ENCODE measurements around the gene MFSD2A. TPM values are rescaled to one million over a fixed set of nuclear protein-coding genes. Genes with fewer than 3 reads are reported as not detected.

MFSD2A gene
- total RNA-seq (2022) (3.9 and 4.9 TPM in 2 replicates), Bru-seq, nascent RNA (percentile 46 among the genes with signal in this experiment), BruChase-seq, experiment 1, labeled RNA remaining after a 6-hour chase (percentile 38 among the genes with signal in this experiment), BruChase-seq, experiment 2, labeled RNA remaining after a 2-hour chase (percentile 40 among the genes with signal in this experiment)
- long read RNA-seq, partial matches to known transcripts, result 1 of 7 reads
- long read RNA-seq, other reads (novel, unspliced or antisense), result 3 of 7 reads

- Mint-ChIP-seq H3K27ac (ENCODE audit: unreplicated experiment) (peak within 1 kb of the TSS; percentile 36), H3K4me1 (ENCODE audit: low read depth, unreplicated experiment) (peaks cover 9% of the 10 kb centered on the region), H3K27me3 (ENCODE audit: unreplicated experiment) (peaks cover 11% of the 10 kb centered on the region), H3K9me3 (ENCODE audit: low read depth, unreplicated experiment) (peaks cover 4% of the 10 kb centered on the region), H3K4me3 (ENCODE audit: low read depth, unreplicated experiment) (peak within 1 kb of the TSS; percentile 83), H3K36me3 (ENCODE audit: insufficient read depth, unreplicated experiment) (peaks cover 17% of the 10 kb centered on the region)
- TF ChIP-seq, protein P1, sequence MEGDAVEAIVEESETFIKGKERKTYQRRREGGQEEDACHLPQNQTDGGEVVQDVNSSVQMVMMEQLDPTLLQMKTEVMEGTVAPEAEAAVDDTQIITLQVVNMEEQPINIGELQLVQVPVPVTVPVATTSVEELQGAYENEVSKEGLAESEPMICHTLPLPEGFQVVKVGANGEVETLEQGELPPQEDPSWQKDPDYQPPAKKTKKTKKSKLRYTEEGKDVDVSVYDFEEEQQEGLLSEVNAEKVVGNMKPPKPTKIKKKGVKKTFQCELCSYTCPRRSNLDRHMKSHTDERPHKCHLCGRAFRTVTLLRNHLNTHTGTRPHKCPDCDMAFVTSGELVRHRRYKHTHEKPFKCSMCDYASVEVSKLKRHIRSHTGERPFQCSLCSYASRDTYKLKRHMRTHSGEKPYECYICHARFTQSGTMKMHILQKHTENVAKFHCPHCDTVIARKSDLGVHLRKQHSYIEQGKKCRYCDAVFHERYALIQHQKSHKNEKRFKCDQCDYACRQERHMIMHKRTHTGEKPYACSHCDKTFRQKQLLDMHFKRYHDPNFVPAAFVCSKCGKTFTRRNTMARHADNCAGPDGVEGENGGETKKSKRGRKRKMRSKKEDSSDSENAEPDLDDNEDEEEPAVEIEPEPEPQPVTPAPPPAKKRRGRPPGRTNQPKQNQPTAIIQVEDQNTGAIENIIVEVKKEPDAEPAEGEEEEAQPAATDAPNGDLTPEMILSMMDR (IDR thresholded peaks at IDR 0.05; ENCODE audit: unreplicated experiment), result no peak
- intact Hi-C loops (cut with micrococcal nuclease; ENCODE audit: unreplicated experiment), result no loop called here
- CTCF ChIA-PET, result interaction anchor here (1.2 to 1.7 kb wide), 3 partner anchors 12 to 53 kb away, joined by 3 to 10 read pairs (median 5); no protein-coding TSS in a partner anchor
- no TSS peak for BruUV-seq (replicated peaks)
- DNase-seq, result peak; percentile 93
Measured at GRCh38 chr1:39954870-39955546, at the start of gene MFSD2A. MFSD2A (plus strand) TSS chr1:39955145; CDS start chr1:39955293, 148 bp downstream.

- CTCF ChIA-PET, result no interaction called here
- no TSS peak for BruUV-seq (replicated peaks)
- no peaks in the 10 kb centered on the region for H3K4me1 Mint-ChIP-seq (ENCODE audit: low read depth, unreplicated experiment)
- intact Hi-C loops (cut with micrococcal nuclease; ENCODE audit: unreplicated experiment), result no loop called here
- H3K27ac Mint-ChIP-seq (ENCODE audit: unreplicated experiment), result no peak overlapping the region
- DNase-seq, result no peak
- peaks cover 23% of the 10 kb centered on the region for H3K27me3 Mint-ChIP-seq (ENCODE audit: unreplicated experiment)
- H3K36me3 Mint-ChIP-seq (ENCODE audit: insufficient read depth, unreplicated experiment), result peaks cover 14% of the 10 kb centered on the region
- H3K9me3 Mint-ChIP-seq (ENCODE audit: low read depth, unreplicated experiment), result peaks cover 5% of the 10 kb centered on the region
- TF ChIP-seq, protein P1 (IDR thresholded peaks at IDR 0.05; ENCODE audit: unreplicated experiment), result no peak
- H3K4me3 Mint-ChIP-seq (ENCODE audit: low read depth, unreplicated experiment), result no peak overlapping the region
Measured at GRCh38 chr1:39905172-39905571, 49.8 kb upstream of the MFSD2A start.

DNA sequence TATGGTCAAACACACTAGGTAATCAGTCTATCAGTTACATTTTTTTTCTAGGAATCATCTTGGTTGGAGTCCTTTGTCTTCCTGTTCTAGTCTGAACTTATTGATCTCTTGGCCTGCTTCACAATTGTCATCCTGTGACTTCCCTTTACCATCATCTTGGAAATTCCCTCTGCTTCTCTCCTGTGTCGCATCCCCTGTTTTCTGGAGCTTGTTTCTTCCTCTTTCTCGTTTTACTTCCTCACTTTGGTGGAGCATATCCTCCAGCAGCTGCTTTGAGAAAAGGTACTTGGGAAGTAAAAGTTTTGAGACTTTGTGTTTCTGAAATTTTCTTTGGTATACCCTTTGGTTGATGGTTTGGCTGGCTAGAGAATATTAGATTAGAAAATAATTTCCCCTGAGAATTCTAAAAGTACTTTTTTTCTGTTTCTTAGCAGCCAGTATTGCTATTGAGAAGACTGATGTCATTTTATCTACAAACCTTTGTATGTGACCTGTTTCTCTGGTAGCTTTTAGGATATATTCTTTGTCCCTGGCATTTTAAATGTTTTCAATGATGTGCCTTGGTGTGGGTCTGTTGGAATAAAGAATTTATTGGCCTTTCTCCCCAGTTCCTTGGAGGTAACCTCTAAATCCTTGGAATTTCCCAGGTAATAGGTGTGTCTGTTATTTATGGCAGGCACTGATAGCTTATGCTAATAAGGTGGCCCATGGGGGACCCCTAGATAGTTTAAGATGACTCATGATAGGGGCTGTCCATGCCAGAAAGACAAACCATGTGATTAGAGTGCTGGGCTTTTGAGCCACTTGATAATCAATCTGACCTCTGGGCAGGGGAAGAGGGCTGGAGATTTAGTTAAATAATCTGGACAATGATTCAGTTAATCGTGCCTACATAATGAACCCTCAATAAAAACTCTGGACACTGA is 47.2 kb upstream of the MFSD2A start:
- no peak overlapping the region for H3K27ac Mint-ChIP-seq (ENCODE audit: unreplicated experiment)
- peaks cover 15% of the 10 kb centered on the region for H3K27me3 Mint-ChIP-seq (ENCODE audit: unreplicated experiment)
- peaks cover 5% of the 10 kb centered on the region for H3K9me3 Mint-ChIP-seq (ENCODE audit: low read depth, unreplicated experiment)
- no peaks in the 10 kb centered on the region for H3K4me1 Mint-ChIP-seq (ENCODE audit: low read depth, unreplicated experiment)
- intact Hi-C loops (cut with micrococcal nuclease; ENCODE audit: unreplicated experiment), result no loop called here
- TF ChIP-seq, protein P1 (IDR thresholded peaks at IDR 0.05; ENCODE audit: unreplicated experiment), result no peak
- no peak for DNase-seq
- BruUV-seq (replicated peaks), result no TSS peak
- H3K4me3 Mint-ChIP-seq (ENCODE audit: low read depth, unreplicated experiment), result no peak overlapping the region
- CTCF ChIA-PET, result interaction anchor here (0.6 to 1.9 kb wide), 2 partner anchors 12 to 372 kb away, joined by 4 to 6 read pairs; no protein-coding TSS in a partner anchor
- no peaks in the 10 kb centered on the region for H3K36me3 Mint-ChIP-seq (ENCODE audit: insufficient read depth, unreplicated experiment)

DNA sequence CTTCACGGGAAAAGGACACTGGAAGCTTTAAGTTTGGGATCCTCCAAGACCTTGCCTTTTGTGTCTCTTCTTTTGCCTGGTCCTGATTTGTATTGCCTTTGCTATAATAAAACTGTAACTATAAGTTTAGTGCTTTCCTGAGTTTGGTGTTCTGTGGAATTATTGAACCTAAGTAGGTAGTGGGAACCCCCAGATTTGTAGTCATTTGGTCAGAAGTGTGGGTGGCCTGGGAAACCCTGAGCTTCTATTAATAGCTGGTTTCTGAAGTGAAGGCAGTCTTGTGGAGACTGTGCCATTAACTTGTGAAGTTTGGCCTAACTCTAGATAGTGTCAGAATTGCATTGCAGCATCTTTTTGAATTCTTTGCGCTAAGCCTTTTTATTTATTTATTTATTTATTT is 46.4 kb upstream of the MFSD2A start:
- H3K27ac Mint-ChIP-seq (ENCODE audit: unreplicated experiment), result no peak overlapping the region
- BruUV-seq (replicated peaks), result no TSS peak
- TF ChIP-seq, protein P1 (IDR thresholded peaks at IDR 0.05; ENCODE audit: unreplicated experiment), result no peak
- CTCF ChIA-PET, result interaction anchor here (0.5 to 1.9 kb wide), 3 partner anchors 11 to 1150 kb away, joined by 3 to 6 read pairs (median 4); no protein-coding TSS in a partner anchor
- no peaks in the 10 kb centered on the region for H3K36me3 Mint-ChIP-seq (ENCODE audit: insufficient read depth, unreplicated experiment)
- H3K9me3 Mint-ChIP-seq (ENCODE audit: low read depth, unreplicated experiment), result peaks cover 5% of the 10 kb centered on the region
- intact Hi-C loops (cut with micrococcal nuclease; ENCODE audit: unreplicated experiment), result no loop called here
- H3K4me1 Mint-ChIP-seq (ENCODE audit: low read depth, unreplicated experiment), result no peaks in the 10 kb centered on the region
- no peak overlapping the region for H3K4me3 Mint-ChIP-seq (ENCODE audit: low read depth, unreplicated experiment)
- DNase-seq, result no peak
- H3K27me3 Mint-ChIP-seq (ENCODE audit: unreplicated experiment), result peaks cover 15% of the 10 kb centered on the region

Measured in Calu3 (cell line).